ENCODE data around the gene PRKCQ.
"Not testable (repeated sequence)": the region's sequence is repeated elsewhere in the genome, so short reads cannot be mapped to it uniquely, and the experiment has no call there.

The PRKCQ gene

GRCh38 chr10:6491841-6492609 is 88.1 kb downstream of the PRKCQ start:
- DNase-seq (ENCODE audit: low spot score), result no peak

- DNase-seq (ENCODE audit: low spot score), result no peak
Measured at GRCh38 chr10:6490614-6491013, 89.5 kb downstream of the PRKCQ start.

DNA sequence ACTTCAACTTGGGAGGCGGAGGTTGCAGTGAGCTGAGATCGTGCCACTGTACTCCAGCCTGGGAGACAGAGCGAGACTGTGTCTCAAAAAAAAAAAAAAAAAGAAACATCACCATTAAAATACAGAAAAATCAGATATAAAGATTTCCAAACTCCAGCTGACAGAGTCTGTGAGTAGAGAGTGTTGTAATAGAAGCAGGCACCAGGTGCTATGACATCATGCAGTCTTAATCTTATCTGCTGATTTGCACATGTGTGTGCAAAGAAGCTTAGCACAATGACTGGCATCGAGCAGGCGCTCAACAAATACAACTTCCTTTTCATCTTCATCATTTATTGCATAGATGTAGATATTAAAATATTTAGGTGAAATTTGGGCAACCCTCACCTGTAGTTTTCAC is 92.2 kb downstream of the PRKCQ start:
- DNase-seq (ENCODE audit: low spot score), result no peak

GRCh38 chr10:6486309-6486708 is 93.8 kb downstream of the PRKCQ start:
- DNase-seq (ENCODE audit: low spot score), result no peak

DNA sequence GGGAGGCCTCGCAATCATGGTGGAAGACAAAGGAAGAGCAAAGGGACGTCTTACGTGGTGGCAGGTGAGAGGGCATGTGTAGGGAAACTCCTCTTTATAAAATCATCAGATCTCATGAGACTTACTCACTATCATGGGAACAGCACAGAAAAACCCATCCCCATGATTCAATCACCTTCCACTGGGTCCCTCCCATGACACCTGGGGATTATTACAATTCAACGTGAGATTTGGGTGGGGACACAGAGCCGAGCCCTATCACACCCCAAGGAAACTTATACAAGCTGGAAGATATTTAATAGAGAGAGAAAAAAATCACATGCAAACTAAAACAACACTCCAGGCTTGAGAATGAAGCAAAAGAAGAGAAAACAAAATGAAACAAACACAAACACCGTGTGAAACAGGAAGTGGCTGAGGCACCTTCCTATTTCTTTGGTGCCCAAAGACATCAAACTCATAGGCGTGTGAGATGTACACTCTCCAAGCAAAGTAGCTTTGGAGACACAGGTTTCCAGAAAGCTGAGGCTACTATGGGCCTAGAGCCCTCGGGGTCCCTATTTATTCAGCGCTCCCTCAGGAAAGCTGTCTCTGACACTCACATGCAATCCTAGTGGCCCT is 97.2 kb downstream of the PRKCQ start:
- no peak for DNase-seq (ENCODE audit: low spot score)

GRCh38 chr10:6478722-6479121 is 101.4 kb downstream of the PRKCQ start:
- DNase-seq (ENCODE audit: low spot score), result peak; percentile 57

- no peak for DNase-seq (ENCODE audit: low spot score)
Measured at GRCh38 chr10:6476989-6477388, 103.1 kb downstream of the PRKCQ start.

- DNase-seq (ENCODE audit: low spot score), result no peak
Measured at GRCh38 chr10:6474871-6475270, 105.2 kb downstream of the PRKCQ start.

GRCh38 chr10:6473901-6474370 is 106.1 kb downstream of the PRKCQ start:
- DNase-seq (ENCODE audit: low spot score), result no peak

GRCh38 chr10:6473430-6473829 is 106.6 kb downstream of the PRKCQ start:
- no peak for DNase-seq (ENCODE audit: low spot score)

DNA sequence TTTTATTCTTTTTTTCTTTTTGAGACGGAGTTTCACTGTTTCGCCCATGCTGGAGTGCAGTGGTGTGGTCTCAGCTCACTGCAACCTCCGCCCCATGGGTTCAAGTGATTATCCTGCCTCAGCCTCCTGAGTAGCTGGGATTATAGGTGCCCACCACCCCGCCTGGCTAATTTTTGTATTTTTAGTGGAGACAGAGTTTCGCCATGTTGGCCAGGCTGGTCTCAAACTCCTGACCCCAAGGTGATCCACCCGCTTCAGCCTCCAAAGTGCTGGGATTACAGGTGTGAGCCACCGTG is 107.4 kb downstream of the PRKCQ start:
- DNase-seq (ENCODE audit: low spot score), result not testable (repeated sequence)

- no peak for DNase-seq (ENCODE audit: low spot score)
Measured at GRCh38 chr10:6470894-6471618, 109.0 kb downstream of the PRKCQ start.

DNA sequence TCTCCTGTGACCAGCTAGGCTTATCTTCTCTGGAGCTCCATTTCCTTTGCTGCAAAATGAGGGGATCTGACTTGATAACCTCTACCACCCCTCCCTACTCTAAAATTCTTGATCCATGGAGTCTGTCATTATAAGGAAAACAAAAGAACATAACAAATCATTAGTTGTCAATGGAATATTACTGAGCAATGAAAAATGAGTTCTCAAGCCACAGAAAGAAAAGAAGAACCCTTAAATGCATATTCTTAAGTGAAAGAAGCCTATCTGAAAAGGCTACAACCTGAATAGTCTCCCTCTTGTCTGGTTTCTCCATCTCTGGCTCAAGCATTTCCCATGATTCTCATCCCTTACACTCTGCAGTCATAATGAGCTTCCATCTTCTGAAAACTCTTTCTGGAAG is 110.4 kb downstream of the PRKCQ start:
- no peak for DNase-seq (ENCODE audit: low spot score)

DNA sequence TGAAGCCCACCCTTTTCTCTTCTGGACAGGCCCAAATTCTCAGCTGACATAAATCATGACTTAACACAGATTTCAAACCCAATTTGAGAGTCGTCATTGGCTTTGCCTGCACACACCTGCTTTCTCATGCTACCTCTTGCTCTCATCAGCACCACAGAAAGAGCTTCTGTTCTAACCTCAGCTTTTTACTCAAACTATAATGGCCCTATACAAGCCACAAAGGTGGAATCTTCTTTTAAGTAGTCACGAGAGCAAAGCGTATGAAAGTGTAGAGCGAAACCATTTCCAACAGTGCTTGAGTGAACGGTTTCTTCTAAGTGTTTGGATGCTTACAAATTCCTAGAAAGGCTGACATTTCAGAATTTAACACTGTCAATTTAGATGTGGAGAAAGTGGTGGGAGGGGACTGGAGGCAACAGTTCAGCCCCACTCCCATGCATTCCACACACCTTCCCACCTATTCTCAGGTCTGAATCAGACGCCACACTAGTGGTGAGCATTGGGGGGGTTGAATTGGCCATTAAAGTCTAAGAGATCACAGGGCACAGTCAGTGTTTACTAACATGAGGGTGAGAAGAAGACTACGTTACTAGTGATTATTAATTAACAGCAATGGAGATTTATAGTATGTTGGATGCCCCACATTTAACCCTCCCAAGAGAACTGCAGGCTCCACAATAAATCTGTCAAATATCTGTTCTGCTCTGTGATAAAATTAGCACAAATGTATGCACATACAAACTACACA is 114.0 kb downstream of the PRKCQ start:
- DNase-seq (ENCODE audit: low spot score), result no peak

DNA sequence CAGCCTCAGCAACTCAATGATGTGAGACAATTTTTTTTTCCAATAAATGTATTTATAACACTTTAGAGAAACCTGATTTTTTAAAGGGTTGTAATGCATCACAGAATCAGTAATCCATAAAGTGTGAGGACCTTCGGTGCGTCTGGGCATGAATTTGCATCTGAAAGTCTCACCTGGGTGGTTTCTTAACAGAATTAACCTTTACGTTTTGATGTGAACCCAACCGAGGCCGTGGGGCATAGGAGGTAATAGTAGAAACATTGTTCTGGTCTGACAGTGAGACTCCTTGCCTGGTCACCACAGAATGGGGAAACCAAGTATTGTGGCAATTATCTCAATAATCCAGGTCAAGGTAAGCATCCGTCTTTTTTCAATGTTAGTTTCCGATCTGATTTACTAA is 114.6 kb downstream of the PRKCQ start:
- no peak for DNase-seq (ENCODE audit: low spot score)

DNA sequence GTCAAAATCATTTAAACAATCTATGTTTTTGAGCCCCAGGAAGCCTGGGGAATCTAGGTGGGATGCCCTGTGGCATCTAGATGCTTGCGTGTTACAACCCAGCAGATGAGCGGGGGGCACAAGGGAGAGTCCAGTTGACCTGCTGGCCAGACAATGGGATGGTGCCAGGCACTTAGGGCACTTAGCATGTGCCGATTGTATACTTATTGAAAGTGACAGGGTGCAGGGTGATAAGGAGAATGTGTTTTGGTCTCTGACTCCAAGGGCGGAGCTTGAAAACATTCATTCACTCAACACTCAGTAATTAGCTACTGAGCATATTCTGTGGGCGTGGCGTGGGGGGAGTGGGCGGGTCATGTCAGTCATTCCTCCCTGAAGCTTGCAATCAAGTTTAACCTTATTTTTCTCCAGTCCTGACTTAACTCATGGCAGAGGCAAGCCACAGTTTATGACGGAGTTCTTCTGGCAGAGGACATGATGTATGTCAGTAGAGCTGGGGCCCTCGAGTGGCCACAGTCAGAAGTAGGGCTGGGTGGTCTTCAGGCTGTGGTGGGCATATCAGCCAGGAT is 115.1 kb downstream of the PRKCQ start:
- DNase-seq (ENCODE audit: low spot score), result no peak

DNA sequence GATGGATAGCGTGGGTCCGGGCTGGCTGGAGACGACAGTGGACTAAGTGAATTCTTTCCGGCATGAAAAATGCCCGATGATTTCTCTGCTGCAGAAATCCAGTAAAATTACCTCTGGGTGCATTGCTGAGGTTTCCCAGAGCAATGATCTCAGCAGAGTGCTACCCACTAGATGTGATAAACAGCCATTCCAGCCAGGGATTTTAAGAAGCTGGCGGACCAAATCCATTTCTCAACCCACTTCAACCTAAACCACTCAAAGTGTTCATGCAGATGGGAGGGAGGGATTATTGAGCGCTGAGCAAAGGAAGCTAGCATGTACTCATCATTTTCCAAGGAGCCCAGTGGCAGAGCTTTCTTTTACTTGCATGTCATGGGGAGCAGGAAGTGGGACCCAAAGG is 116.7 kb downstream of the PRKCQ start:
- no peak for DNase-seq (ENCODE audit: low spot score)

- DNase-seq (ENCODE audit: low spot score), result no peak
Measured at GRCh38 chr10:6461961-6462360, 118.1 kb downstream of the PRKCQ start.

DNA sequence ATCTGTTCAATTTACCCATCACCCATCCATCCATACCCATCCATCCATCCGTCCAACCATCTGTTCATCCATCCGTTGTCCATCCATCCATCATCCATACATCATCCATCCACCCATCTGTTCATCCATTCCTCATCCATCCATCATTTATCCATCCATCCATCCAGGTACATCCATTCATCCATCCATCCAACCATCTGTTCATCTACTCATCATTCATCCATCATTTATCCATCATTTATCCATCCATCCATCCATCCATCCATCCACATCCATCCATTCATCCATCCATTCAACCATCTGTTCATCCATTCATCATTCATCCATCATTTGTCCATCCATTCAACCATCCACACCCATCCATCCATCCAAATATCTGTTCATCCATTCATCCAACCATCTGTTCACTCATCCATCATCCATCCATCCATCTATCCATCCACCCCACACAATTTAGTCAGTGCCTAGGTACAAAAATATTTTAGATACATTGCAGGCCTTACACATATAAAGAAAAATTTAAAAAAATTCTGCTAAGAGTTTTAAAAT is 119.1 kb downstream of the PRKCQ start:
- no peak for DNase-seq (ENCODE audit: low spot score)

DNA sequence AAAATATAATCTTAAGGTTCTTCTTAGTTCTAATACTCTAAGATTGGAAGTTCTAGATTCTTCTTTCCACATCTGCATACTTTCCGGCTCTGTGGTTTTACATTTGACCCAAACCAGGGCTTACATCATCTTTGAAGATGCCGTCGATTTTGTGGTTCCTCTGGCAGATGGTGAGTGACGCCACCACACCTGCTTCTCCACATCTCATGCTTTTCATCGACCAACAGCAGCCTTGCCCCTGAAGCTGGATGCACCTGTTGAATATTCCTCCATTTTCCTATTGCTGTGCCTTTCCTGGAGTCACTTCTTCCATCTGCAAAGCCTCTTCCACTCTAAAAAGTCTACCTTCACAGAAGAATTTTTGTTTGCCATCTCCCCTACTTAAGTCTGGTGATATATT is 121.3 kb downstream of the PRKCQ start:
- no peak for DNase-seq (ENCODE audit: low spot score)

DNA sequence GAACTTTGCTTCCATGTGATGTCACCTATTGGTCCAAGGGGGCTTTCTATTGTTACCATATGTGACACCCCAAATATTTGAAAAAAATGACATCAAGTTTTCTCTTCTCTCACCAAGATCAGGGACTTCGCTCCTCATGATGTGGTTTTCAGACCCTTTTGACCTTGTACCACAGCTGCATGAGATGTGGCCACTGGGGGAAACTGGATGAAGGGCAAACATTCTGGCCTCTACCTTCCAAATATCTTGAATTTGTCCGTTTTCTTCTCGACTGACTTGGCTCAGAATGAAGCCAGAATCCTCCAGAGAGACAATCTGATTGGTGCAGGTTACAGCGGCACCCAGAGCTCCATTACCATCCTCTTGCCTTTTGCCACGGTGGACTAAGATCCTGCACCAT is 122.7 kb downstream of the PRKCQ start:
- DNase-seq (ENCODE audit: low spot score), result no peak

DNA sequence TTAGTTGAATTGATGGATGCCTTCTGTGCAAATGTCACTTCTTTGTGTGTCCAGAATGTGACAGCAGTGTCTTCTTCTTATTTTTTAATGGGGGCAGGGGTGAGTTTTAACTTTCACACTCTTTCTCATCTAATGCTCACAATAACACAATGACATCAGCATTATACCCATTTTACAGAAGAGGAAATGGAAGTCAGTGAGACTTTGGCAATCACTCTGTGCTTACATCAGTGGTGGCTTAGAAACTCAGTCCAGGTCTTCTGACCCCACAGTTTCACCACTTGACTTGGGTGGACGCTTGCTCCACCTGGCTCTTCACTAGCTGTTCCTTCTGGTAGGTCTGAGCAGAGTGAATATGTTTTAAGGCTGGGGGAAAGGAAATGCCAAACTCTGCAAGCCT is 124.0 kb downstream of the PRKCQ start:
- DNase-seq (ENCODE audit: low spot score), result no peak
